HG03342 (cell line): ENCODE measurements around the gene BFSP1.

Experiments
- ATAC-seq: cut with Tn5 transposase; IDR thresholded peaks from one replicate; pipeline ENCODE4 v1.9.1; 2021; ENCODE audit warnings: mild to moderate bottlenecking, moderate library complexity; ENCODE audit not compliant: unreplicated experiment

BFSP1 gene

GRCh38 chr20:17530716-17531664, at the start of gene BFSP1:
BFSP1 (minus strand) TSS chr20:17531379; CDS start chr20:17531329, 50 bp downstream.
- no peak for ATAC-seq

- ATAC-seq: no peak
Measured at GRCh38 chr20:17580895-17581294, 49.7 kb upstream of the BFSP1 start.

GRCh38 chr20:17579369-17580039, 48.3 kb upstream of the BFSP1 start:
- ATAC-seq: no peak

GRCh38 chr20:17576215-17576614, 45.0 kb upstream of the BFSP1 start:
- ATAC-seq: no peak

DNA sequence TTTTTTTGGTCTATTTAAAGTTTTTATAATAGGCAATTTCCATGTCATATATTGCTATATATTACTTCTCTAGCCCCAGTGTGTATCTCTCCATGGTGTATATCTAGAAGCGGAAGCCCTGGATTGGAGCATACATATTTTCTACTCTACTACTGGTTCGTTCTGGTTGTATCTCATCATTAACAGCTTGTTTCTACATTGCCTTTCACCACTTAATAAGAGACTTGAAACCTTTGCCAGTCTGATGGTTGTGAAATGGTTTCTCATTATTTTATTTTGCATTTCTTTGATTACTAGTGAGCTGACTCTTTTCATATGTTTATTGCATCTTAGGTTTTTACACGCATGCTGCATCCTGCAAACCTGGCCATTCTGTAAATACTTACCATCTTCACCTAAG, 42.3 kb upstream of the BFSP1 start:
- ATAC-seq: no peak

DNA sequence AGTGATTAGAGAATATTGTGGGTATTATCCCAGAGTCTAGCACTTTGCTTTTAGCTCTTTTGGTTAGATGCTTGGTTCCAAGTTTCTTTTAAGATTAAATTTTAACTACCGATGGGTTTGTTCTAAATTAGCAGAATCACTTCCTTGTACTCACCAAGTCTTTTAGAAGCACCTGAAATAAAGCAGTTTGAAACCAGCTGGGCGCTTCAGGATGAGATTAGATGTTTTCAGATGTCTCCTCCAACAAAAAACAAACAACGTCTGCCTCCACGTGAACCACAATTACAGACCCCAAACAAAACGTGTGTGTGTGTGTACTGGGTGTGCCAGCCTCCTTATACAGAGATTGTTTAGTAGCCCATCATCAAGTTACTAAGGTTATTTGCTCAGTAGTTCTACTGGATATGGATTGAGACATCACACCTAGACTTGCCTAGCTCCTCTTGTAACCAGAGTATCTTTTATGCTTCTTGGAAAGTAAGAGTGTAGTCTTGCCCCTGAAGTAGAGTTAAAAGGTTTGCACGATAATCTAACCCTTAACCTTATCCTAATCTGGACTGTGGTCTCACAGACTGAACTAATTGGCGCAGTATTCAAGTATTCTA, 41.0 kb upstream of the BFSP1 start:
- no peak for ATAC-seq

DNA sequence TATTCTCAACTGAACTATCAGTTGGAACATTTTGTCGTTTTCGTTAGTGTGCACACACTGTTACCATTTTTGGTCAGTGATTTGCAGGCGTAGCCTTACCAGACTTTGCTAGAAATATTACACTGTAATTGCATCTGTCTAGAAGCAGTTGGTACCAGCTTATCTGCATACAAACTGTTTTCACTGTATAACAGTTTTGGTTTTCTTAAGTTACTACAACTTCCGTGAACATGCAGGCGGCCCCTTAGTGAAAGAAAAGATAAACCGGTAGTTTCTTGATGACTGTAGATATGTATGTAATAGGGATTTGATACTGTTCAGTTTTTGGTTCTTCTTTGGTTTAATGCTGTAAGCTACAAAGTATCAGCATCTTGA, 40.0 kb upstream of the BFSP1 start:
- ATAC-seq: no peak

DNA sequence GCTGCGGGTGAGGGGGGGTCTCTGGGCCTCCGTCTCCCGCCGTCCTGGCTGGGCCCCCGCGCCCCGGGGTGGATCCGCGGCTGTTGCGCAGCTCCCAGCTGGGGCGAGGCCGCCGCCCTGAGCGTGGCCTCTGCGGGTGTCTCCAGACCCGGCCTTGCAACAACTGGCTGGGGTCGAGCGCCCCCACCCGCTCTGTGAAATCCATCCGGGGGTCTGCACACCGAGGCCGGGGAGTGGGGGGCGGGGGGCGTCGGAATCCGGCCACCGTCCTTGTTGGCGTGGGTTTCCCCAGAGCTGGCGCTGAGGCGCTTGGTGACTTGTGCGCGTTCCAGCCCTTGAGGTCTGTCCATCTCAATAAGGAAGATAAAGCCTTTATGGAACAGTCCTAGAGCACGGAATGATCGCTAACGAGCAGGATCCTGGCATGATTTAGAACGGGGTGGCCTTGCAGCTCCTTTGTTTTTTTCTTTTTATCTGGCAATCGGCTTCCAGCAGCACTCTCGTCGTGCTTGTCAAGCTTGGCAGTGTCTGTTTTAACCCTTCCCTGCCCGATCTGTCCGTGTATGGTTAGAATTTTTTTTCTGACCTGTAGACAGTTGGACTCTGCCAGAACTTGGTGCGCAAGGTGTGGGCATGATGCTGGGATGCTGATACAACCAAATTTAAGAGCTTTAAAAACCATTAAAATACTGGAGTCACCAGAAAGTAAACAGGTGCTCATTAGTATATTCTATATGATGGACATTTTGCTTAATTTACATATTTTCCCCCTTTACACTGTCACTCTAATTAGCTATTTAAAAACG, 39.4 kb upstream of the BFSP1 start:
- peak; percentile 37 for ATAC-seq

- peak; percentile 93 for ATAC-seq
Measured at GRCh38 chr20:17569616-17570346, 38.6 kb upstream of the BFSP1 start, which contains the start of gene DSTN. DSTN (plus strand) TSS chr20:17570075; CDS start chr20:17570209, 134 bp downstream.

GRCh38 chr20:17568972-17569521, 37.9 kb upstream of the BFSP1 start:
- ATAC-seq: no peak

DNA sequence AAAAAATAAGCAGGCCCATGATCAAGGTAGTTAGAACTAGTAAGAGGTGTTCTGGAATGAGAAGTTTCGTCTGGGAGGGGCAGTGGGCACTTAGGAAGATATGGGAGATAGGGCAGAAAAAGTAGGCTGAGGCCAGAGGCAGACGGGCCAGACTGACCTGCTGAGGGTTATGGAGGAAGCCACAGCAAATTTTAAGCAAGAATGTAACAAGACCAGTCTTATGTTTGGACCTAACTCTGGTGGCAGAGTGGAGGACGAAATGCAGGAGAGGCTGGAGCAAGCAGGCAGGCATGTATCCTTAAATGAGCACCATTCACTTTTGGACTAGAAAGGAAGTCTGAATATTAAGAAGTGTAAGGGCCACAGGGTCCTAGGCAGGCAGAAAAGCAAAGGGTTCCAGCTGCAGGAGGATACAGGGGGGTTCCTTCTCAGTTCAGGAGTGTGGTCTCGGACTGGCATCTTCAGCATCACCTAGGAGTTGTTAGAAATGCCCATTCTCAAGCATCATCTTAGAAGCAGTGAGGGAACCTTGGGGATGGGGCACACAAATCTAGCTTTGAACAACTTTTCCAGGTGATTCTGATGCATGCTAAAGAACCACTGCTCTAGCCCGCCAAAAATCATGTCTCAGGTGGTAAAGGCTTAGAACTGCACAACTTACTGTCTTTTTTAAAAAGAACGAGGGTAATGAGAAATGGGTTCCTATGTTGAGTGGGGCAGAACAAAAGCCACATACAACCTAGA, 37.0 kb upstream of the BFSP1 start:
- no peak for ATAC-seq

DNA sequence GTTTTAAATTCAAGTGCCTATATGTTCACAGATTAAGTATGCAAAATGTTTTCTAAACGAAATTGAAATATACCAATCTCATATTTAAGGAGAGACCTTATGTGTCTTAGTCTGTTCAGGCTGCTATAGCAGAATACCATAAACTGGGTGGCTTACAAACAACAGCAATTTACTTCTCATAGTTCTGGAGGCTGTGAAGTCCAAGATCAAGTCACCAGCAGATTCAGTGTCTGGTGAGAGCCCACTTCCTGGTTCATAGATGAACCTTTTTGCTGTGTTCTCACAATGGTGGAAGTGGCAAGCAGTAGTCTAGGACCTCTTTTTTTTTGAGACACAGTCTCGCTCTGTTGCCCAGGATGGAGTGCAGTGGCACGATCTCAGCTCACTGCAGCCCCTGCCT, 35.2 kb upstream of the BFSP1 start:
- no peak for ATAC-seq

DNA sequence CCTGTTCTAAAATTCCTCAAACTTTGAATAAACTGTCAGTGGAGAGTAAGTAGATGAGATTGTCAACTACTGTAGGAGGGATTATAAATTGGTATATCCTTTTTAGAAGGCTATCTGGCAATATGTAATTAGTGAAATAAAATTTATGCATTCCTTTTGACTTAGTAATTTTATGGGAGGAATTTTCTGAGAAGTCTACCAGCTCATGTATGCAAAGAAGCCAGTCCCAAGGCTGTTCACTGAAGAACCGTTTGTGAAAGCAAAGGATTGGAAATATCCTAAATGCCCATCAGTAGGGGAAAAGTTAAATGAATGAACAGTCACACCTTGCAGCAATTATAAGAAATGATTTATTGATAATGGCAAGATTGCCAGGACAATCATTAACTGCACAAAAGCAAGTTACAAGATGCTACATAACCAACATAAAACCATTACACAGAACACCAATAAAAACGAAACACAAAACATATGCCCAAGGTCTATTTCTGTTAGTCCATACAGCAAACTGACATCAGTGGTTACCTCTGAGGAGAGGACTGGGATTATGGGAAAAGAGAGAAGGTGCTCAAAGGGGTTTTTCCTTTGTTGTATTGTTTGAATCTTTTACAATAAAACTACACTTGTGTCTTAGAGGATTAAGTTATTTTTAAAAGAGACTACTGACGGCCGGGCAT, 34.1 kb upstream of the BFSP1 start:
- ATAC-seq: no peak

DNA sequence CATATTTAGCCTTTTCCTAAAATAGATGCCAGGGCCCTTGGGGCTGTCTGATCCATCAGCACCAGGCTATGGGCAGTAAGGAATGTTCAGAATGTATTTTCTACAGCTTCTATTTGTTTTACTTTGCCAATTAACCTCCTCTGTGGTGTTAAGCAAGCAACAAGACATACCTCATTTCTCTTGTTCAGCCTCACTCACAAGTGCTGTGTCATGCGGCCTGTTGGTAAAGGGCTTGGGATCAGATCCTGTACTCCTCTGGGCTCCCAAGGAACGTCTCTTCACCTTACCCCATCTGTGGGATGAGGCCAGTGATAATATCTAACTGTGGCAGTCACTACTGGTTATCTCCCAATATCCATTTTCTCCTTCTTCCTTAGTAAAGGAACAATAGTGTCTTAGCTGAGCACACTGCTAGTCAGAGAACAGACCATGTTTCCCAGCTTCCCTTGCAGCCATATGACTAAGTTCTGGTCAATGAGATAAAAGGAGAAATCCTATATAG, 31.7 kb upstream of the BFSP1 start:
- ATAC-seq: no peak

DNA sequence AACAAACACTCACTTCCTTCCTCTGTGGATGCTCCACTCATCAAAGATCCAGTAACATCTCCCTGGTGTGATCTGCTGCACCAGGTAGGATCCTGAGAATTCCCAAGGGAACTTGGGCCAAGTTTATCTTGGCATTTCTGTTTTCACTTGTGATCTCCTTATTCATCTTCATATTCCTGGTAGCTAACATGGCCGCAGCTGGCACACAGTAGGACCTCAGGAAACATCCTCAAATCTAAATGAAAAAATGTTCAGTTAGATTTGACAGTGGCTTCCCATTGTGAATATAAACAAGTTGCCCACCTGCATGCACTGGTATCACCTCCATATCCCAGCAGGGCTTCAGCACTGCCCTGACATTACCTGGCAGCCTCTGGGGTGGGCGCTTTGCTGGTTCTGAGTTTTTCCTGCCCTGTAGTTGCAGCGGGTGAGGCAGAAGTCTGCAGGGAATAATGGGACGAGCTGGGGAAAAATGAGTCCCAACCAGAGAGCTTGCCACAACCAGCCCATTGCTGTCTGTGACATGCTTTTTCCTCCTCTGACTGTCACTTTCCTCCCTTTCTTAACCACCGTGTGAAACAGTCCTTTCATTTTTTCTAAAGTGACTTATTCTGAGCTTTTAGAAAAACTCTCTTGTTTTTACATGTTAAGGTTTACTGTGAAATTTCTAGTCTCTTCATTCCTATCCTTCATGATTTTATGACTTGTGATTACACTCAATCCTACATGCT, 29.3 kb upstream of the BFSP1 start:
- no peak for ATAC-seq

- no peak for ATAC-seq
Measured at GRCh38 chr20:17559338-17559737, 28.2 kb upstream of the BFSP1 start.

- no peak for ATAC-seq
Measured at GRCh38 chr20:17558941-17559304, 27.7 kb upstream of the BFSP1 start.
